NCI-H1694 (cell line): ENCODE data around the gene RASGRP1.

ENCODE experiments used
- DNase-seq: peaks from one replicate; lab custom pipeline; 2025; lab: John Stamatoyannopoulos, UW

The RASGRP1 gene

DNA sequence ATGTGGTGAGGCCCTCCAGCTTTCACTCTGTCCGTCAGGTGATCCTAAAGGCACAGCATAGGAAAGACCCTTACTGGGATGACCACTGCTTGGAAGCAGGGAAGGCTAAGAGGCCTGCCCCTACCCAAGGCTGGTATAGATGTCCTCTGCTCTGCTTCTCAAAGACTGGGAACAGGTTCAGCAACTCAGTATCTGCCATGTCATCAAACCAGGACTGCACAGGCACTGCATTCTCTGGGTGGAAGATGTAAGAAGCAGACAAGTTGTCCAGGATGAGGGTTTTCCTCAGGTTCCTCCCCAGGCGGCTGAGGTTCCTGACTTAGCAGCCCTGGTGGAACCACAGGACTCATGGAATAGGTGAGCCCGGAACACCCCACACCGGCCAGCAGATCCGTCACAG lies 106.0 kb downstream of the RASGRP1 start:
- no peak for DNase-seq

DNA sequence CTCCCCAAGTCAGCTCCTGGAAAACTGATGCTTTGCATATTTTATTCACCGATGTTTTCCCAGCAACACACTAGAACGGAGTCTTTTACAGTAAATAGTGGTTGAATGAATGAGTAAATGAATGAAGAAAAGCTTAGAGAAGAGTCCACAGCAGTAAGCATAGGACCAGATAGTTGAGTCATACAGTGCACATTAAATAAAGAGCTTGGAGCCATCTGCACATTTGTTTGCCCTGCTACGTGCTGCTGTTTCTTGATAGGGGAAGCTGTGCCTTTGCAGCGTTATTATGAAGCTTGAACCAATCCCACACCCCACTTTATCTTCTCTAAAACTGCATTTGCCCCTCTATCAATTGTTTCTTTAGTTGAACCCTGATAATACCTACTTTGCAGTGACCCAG lies 109.5 kb downstream of the RASGRP1 start:
- DNase-seq, result no peak

DNA sequence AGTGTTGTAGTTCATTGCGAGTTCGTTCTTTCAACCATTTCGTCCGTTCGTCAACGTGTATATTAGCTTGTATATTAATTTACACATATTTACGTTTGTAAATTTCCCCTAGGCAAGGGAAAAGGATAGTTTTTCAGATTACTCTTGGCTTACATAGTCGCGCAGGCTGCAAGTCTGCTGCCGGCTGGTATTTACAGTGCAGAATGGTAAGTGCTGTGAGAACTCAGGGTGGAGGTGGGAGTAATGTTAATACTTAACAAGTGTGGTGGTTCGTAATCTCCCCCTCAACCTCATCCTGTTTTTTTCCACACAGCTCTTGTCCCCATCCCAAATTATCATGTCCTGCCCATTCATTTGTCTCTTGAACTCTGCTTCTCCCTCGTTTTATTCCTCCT lies 109.9 kb downstream of the RASGRP1 start:
- DNase-seq, result no peak

DNA sequence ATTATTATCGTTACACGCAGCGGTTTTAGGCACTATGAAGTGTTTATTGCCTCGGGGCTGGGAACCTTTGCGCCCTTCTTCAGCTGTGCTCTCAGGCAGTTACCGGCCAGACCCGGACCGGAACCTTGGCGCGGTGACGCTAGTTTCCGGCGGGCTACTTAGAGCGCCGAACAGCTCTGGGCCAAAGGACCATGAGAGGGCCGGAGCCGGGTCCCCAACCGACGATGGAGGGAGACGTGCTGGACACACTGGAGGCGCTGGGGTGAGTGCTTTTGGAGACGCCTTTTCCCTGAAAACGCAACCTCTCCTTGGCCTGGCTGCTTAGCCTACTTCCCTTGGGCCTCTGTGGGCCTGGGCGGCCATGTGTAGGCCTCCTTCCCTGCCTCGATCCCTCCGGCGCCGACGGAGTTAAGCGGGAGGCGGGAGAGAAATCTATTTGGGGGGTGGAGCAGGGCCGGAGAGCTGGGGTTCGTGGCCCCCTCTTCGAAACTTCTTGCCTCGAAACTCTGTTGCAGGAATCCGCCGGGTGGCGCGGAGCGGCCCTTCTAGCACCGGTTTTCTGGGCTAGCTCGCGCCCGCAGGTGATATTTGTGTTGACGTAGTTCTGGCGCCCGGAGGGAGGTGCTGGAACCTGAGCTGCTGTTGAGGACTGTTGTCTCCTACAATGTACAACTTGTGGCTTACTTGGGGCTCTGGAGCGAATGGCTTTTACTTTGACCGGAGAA lies 110.5 kb downstream of the RASGRP1 start, which contains the start of gene FAM98B:
FAM98B (plus strand) TSS at position 157 of the 725 bp plus-strand sequence; CDS start at position 192, 35 bp downstream.
- peak; percentile 75 for DNase-seq

DNA sequence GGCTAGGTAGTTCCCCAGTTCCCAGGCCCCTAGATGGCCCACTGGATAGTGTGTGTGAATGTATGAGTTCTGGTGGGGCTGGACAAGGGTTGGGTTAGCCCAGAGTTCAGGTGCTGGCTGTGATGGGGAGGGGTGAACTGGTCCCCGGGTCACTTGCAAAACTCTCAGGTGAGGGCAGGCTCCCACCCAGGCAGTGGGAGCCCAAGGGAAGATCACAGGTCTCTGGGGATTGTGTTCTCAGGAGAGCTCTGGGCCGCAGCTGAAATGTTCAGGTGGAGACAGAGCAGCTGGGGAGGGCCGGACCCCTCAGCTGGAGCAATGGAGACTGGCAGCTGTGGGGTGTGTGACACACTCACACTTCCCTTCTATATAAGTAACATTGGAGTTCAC lies 123.5 kb downstream of the RASGRP1 start:
- DNase-seq, result no peak

DNA sequence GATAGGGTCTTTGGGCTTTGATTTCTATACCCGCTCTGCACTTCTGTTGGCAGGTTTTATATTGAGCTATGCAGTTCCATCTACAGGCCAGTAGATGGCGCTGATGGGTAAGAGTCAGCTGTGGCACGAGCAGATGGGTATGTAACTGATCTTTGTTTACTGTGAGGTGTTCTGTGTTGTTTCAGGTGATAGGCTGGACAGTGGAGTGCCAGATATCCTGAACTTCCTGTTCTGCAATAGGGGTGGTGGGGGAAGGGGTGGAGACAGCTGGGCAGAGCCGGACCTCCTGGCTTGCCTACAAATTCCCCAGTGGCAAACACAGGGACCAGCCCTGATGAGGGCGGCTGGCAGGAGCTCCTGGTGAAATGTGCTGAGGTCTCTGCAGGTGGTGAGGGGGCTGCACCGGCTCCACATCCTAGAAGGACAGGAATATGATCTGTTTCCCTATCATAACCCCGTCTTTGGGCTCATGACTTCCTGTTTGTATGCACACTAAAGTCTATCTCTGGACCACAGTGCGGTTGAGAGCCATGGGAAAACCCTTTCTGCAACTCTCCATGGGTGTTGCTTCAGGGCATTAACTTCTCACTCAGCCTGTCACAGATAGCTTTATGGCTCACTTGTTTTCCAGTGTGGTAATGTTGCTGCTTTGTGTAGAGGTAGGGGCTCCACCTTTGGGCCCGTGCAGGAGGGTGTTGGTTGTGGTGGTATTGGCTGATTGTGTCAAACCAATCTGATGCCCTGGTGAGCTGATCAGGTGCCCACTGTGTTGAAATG lies 124.1 kb downstream of the RASGRP1 start:
- no peak for DNase-seq
